Myometrial cell (primary cell): ENCODE measurements around the gene TPTE. TPM values are rescaled to one million over a fixed set of nuclear protein-coding genes. Genes with fewer than 3 reads are reported as not detected.

Experiments
- total RNA-seq: library from RNA; depleted of rRNA; stranded (reverse); fragments of >200 nt; gene quantifications from 2 replicates; pipeline ENCODE4 v1.2.3, GENCODE V29; 2015

The TPTE gene
- total RNA-seq: not detected in 2 replicates

GRCh38 chr21:10521091-10521598, at the start of gene TPTE:
TPTE (plus strand) TSS chr21:10521583; CDS start chr21:10538724, 17,141 bp downstream.

